CD4-positive, alpha-beta T cell treated with Interleukin-1 beta for 1 hour (primary cell): ENCODE measurements around the gene SHANK2.

ENCODE experiments used
- DNase-seq, 2 donors: peaks; one replicate each; pipeline ENCODE4 v3.0.0-alpha.2; 2020 to 2022

The SHANK2 gene

DNA sequence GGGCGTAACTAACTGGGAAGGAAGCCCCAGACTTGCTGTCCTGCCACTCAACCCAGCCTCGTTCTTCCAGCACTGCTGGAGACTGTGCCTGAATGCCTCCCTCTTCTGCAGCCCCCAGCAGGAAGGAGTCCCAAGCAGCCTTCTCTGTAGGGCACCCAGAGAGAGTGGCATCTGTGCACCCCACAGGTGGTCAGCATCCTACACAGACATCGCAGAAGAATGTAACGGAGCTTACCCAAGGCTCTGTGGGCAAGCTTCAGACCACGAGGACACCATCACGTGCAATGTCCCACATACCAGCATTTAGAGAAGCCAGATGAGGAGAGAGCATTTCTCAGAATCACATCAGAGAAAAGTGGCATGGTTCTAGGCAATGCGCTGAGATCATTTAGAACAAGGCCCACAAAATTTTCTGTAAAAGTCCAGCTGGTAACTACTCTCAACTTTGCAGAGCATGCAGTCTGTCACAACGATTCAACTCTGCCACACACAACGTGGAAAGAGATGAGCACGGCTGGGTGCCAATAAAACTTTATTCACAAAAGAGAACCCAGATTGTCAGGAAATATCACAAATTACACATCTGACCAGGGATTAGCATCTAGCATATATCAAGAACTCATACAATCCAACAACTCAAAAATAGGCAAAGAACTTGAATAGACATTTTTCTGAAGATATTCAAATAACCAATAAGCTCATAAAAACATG is 33.4 kb downstream of the SHANK2 start:
- DNase-seq = no peak

DNA sequence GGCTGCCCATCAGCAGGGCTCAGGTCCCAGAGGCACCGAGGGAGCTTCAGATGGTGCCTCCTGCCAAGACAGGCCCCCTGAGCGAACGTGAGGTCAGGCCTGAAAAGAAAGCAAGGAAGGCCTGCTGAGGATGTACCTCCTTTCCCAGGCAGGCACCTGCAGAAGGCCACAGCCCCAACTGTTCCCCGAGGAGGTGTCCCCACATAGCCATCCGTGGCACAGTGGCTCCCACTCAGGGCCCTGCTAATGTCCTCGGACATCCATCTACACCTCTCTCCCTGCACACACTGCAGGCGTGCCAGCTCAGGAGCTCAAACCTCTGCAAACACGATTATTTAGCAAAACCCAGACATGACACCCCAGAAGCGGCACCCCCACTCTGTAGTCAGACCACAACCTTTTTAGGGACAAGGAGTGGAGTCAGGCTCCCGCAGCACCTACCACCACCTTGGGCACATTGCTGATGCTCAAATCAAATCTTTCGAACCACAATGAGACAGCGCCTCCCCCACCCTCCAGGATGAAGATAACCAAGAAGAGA is 36.9 kb downstream of the SHANK2 start:
- no peak for DNase-seq

DNA sequence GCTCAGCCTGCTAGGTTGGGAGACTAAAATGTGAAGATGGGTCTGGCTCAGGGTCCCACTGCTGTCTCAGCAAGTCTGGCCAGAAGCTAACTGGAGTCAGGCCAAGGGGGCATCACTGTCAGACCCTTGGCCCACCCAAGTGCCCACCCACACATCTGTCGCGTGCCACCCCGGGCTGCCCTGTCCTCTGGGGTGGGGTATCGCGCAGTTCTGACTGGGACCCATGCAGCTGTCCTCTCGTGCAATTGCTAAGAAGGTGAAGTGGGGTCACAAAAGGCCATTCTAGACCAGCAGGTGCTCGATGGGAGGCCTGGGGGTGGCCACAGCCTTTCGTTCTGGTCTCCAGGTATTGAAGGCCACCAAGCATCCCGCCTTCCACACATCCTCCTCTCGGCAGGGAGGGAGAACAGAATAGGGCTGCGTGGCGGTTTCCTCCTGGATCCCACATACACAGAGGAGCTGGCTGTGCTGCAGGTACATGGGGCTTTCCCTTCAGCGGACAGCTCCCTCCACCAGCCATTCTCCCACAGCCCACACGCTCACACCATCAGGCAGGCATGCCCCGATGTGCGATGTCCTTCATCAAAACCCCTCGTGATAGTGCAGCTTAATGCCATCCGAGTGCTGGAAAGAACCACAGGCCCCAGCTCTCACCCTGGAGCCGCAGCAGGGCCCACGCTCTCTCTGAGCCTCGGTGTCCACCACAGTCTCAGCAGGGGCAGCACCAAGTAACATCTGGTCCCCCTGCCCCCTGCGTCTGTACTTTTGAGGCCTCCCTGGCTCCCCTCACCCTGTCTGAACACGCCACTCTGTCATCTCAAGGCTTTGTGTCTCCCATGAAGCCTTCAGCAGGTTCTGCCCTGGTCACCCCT is 37.6 kb downstream of the SHANK2 start:
- DNase-seq = no peak

GRCh38 chr11:71213696-71214552 is 38.5 kb downstream of the SHANK2 start:
- no peak for DNase-seq

GRCh38 chr11:71212871-71213559 is 39.4 kb downstream of the SHANK2 start:
- no peak for DNase-seq

GRCh38 chr11:71211631-71212030 is 40.7 kb downstream of the SHANK2 start:
- DNase-seq = no peak

DNA sequence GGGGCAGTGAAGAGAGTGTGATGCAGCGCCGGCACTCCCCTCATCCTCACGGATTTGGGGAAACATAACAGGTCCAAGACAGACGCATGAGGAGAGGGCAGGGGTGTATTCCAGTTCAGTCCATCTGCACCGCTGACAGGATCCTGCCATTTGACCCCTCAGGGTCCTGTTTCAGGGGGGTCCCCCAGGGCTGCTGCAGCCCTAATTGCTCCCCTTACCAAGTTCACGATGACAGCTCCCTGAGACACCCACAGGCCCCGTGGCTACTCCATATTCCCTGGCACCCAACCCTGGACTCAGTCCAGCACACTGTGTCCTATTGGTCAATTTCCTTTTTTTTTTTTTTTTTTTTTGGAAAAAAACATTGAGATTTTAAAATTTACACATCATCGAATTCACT is 41.5 kb downstream of the SHANK2 start:
- no peak for DNase-seq

GRCh38 chr11:71209656-71210055 is 42.7 kb downstream of the SHANK2 start:
- DNase-seq = no peak

GRCh38 chr11:71209181-71209580 is 43.2 kb downstream of the SHANK2 start:
- DNase-seq = no peak

DNA sequence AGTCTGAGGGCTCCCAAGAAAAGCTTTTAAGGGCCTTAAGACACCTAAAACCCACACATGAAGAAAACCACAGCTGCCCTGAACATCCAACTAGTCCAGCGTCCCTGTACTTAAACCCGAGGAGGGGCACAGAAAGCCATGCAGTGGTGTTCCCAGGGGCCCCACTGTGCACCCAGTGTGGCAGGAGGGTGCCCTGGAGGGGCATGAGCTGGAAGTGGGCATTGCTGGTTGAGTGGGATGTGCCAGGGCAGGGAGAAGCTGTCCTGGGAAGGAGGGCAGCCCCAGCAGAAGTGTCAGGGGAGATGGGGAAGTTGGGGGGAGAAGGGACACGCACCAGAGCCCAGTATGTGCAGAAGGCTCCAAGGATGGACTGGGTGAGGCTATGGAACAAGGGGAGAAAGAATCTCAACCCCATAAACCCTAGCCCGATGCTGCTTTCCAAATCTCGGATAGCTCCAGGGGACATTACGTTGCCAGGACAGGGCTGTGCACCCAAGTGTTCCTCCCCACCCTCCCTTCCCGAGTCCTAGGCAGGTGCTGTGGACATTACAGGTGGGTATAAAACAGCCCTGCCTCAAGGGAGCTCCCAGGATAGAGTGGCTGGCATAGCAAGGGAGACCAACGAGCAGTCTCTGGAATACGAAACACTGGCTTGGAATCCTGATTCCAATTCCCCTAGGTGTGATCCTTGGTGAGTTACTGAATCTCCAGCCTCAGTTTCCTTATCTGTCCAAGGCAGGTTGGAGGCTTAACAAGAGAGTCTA is 44.2 kb downstream of the SHANK2 start:
- no peak for DNase-seq

DNA sequence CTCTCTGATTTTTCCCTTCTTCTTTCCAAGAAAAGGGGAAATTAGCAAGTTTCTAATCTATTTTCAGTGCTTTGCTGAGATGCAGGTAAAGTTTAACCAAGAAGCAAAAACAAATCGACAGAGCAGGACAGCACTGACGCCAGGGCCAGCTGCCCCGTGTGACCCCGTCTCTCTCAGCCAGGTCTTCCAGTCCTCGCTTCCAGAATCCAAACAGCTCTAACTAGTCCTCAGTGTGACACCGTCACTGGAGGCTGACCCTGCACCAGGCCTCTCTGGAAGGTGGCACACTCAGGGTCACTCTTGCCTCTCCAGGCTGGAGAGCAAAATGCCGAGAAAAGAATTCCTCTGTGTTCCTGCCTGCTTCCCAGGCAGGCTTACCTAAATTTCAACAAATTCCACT is 44.8 kb downstream of the SHANK2 start:
- no peak for DNase-seq

- DNase-seq = no peak
These were observed 46.2 kb downstream of the SHANK2 start for GRCh38 chr11:71206186-71206585.

- DNase-seq = no peak
These were observed 47.4 kb downstream of the SHANK2 start for GRCh38 chr11:71204748-71205664.

- no peak for DNase-seq
These were observed 48.1 kb downstream of the SHANK2 start for GRCh38 chr11:71204294-71204693.

DNA sequence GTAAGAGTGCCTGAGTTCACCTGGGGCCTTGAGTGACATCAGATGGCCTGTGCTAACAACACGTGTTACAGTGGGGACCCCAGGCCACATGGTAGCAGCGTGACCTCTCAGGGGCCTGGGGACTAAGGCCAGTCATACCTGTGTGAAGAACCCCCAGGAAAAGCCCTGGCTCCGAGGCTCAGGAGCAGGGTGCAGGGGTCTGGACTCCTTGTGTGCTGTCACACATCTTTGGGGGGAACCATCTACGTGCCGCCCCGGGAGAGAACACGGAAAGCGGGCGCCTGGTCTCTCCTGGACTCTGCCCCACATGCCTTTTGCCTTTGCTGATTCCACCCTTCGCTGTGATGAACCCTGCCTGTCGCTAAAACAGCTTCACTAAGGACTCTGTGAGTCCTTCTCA is 48.7 kb downstream of the SHANK2 start:
- DNase-seq = no peak

DNA sequence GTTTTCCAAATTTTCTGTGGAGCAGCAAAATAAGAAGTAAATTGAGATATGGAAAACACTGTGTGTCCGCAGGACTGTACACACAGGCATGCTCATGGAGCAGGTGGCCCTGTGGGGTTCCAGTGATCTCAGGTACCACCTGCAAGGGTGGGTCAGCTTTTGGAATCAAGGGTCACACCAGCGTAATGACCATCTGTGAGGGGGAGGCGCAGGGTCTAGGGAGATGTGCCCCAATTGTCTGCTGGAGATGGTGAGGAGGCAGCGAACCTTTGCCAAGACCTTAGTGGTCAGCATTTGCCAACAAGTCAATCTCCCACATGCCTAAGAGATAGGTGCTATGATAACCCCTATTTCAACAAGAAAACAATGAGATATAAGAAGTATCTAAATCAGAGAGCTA is 49.4 kb downstream of the SHANK2 start:
- DNase-seq = no peak

GRCh38 chr11:71202598-71202944 is 49.8 kb downstream of the SHANK2 start:
- no peak for DNase-seq
